ENCODE results near the gene PSAPL1.

- TF ChIP-seq CTCF (IDR thresholded peaks at IDR 0.05) (no peak), POLR2A (IDR thresholded peaks at IDR 0.05) (no peak)
Observed at GRCh38 chr4:7420661-7421040, 14.1 kb downstream of the PSAPL1 start.
